Measurements from ENCODE around the gene GPD1L. TPM values are rescaled to one million over a fixed set of nuclear protein-coding genes. Genes with fewer than 3 reads are reported as not detected.
"Not testable (repeated sequence)": the region's sequence is repeated elsewhere in the genome, so short reads cannot be mapped to it uniquely, and the experiment has no call there.

The GPD1L gene
- total RNA-seq, 1 experiment from 2014 or later = 9.3 TPM

DNA sequence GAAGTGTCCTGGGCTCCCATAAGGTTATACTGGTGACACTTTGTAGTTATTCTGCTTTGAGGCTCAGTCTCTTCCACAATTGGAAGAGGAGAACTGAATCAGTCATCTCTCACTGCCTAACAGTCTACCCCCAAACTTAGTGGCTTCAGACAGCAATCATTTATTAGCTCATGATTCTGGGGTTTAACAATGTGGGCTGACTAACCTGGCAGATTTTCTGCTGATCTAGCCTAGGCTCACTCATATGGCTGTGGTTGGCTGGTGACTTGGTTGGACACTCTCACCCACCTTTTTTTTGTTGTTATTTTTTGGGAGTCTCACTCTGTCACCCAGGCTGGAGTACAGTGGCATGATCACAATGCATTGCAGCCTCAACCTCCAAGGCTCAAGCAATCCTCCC, 7.1 kb downstream of the GPD1L start:
- H3K27me3 ChIP-seq (replicated peaks; ENCODE audit: control insufficient read depth, insufficient read depth, low read length) = no peaks in the 10 kb centered on the region
- no peak for DNase-seq
- H3K4me3 ChIP-seq (ENCODE audit: low read depth, low read length) = no peak overlapping the region
- no peak overlapping the region for H3K4me3 Mint-ChIP-seq (ENCODE audit: unreplicated experiment)
- intact Hi-C loops (cut with micrococcal nuclease; ENCODE audit: unreplicated experiment) = no loop called here
- H3K27me3 Mint-ChIP-seq (ENCODE audit: insufficient read depth, unreplicated experiment) = no peaks in the 10 kb centered on the region
- H3K36me3 ChIP-seq (ENCODE audit: control insufficient read depth, insufficient read depth, low read length) = no peaks in the 10 kb centered on the region
- H3K9me3 ChIP-seq = no peaks in the 10 kb centered on the region
- CTCF ChIA-PET = no interaction called here
- no TSS peak for BruUV-seq (replicated peaks)
- no peak overlapping the region for H3K27ac Mint-ChIP-seq (ENCODE audit: unreplicated experiment)
- peaks cover 13% of the 10 kb centered on the region for H3K4me1 ChIP-seq
- peaks cover 12% of the 10 kb centered on the region for H3K9me3 Mint-ChIP-seq (ENCODE audit: unreplicated experiment)
- peaks cover 18% of the 10 kb centered on the region for H3K4me1 Mint-ChIP-seq (ENCODE audit: low read depth, unreplicated experiment)
- POLR2A ChIA-PET = no interaction called here
- H3K36me3 Mint-ChIP-seq (ENCODE audit: insufficient read depth, unreplicated experiment) = no peaks in the 10 kb centered on the region
- TF ChIP-seq, protein P1, sequence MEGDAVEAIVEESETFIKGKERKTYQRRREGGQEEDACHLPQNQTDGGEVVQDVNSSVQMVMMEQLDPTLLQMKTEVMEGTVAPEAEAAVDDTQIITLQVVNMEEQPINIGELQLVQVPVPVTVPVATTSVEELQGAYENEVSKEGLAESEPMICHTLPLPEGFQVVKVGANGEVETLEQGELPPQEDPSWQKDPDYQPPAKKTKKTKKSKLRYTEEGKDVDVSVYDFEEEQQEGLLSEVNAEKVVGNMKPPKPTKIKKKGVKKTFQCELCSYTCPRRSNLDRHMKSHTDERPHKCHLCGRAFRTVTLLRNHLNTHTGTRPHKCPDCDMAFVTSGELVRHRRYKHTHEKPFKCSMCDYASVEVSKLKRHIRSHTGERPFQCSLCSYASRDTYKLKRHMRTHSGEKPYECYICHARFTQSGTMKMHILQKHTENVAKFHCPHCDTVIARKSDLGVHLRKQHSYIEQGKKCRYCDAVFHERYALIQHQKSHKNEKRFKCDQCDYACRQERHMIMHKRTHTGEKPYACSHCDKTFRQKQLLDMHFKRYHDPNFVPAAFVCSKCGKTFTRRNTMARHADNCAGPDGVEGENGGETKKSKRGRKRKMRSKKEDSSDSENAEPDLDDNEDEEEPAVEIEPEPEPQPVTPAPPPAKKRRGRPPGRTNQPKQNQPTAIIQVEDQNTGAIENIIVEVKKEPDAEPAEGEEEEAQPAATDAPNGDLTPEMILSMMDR (IDR thresholded peaks at IDR 0.05; ENCODE audit: insufficient read depth in 1 of 2, low read depth in 1 of 2, low read length in 1 of 2, severe bottlenecking in 1 of 2, unreplicated experiment in 1 of 2) = no peak

- Mint-ChIP-seq H3K36me3 (ENCODE audit: insufficient read depth, unreplicated experiment) (no peaks in the 10 kb centered on the region), H3K9me3 (ENCODE audit: unreplicated experiment) (peaks cover 12% of the 10 kb centered on the region), H3K4me1 (ENCODE audit: low read depth, unreplicated experiment) (peaks cover 18% of the 10 kb centered on the region), H3K4me3 (ENCODE audit: unreplicated experiment) (no peak overlapping the region), H3K27me3 (ENCODE audit: insufficient read depth, unreplicated experiment) (no peaks in the 10 kb centered on the region), H3K27ac (ENCODE audit: unreplicated experiment) (no peak overlapping the region)
- Histone ChIP-seq H3K9me3 (no peaks in the 10 kb centered on the region), H3K36me3 (ENCODE audit: control insufficient read depth, insufficient read depth, low read length) (no peaks in the 10 kb centered on the region), H3K4me3 (ENCODE audit: low read depth, low read length) (no peak overlapping the region), H3K4me1 (peaks cover 13% of the 10 kb centered on the region), H3K27me3 (replicated peaks; ENCODE audit: control insufficient read depth, insufficient read depth, low read length) (no peaks in the 10 kb centered on the region)
- ChIA-PET POLR2A (no interaction called here), CTCF (no interaction called here)
- DNase-seq = no peak
- intact Hi-C loops (cut with micrococcal nuclease; ENCODE audit: unreplicated experiment) = no loop called here
- TF ChIP-seq, protein P1 (IDR thresholded peaks at IDR 0.05; ENCODE audit: insufficient read depth in 1 of 2, low read depth in 1 of 2, low read length in 1 of 2, severe bottlenecking in 1 of 2, unreplicated experiment in 1 of 2) = no peak
- BruUV-seq (replicated peaks) = no TSS peak
Observed at GRCh38 chr3:32113981-32114545, 7.6 kb downstream of the GPD1L start.

DNA sequence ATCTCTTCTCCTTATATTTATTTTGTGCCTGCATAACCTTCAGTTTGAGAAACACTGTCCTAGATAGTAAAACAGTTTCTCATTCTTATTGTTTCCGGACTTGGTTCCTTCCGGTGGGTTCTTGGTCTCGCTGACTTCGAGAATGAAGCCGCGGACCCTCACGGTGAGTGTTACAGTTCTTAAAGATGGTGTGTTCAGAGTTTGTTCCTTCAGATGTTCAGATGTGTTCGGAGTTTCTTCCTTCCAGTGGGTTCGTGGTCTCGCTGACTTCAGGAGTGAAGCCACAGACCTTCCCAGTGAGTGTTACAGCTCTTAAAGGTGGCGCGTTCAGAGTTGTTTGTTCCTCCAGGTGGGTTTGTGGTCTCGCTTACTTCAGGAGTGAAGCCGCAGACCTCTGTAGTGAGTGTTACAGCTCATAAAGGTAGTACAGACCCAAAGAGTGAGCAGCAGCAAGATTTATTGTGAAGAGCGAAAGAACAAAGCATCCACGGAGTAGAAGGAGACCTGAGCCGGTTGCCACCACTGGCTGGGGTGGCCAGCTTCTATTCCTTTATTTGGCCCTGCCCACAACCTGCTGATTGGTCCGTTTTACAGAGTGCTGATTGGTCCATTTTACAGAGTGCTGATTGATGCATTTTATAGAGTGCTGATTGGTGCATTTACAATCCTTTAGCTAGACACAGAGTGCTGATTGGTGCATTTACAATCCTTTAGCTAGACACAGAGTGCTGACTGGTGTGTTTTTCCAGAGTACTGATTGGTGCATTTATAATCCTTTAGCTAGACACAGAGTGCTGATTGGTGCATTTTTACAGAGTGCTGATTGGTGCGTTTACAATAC, 8.3 kb downstream of the GPD1L start:
- H3K36me3 Mint-ChIP-seq (ENCODE audit: insufficient read depth, unreplicated experiment) = not testable (repeated sequence)
- H3K9me3 Mint-ChIP-seq (ENCODE audit: unreplicated experiment) = peaks cover 12% of the 10 kb centered on the region
- peaks cover 18% of the 10 kb centered on the region for H3K4me1 Mint-ChIP-seq (ENCODE audit: low read depth, unreplicated experiment)

More for the DNA sequence above, 8.3 kb downstream of the GPD1L start:
- H3K27me3 ChIP-seq (replicated peaks; ENCODE audit: control insufficient read depth, insufficient read depth, low read length); H3K36me3 ChIP-seq (ENCODE audit: control insufficient read depth, insufficient read depth, low read length); intact Hi-C loops (cut with micrococcal nuclease; ENCODE audit: unreplicated experiment); CTCF ChIA-PET; H3K4me3 Mint-ChIP-seq (ENCODE audit: unreplicated experiment); BruUV-seq (replicated peaks); H3K4me3 ChIP-seq (ENCODE audit: low read depth, low read length); H3K27ac Mint-ChIP-seq (ENCODE audit: unreplicated experiment); H3K27me3 Mint-ChIP-seq (ENCODE audit: insufficient read depth, unreplicated experiment); H3K9me3 ChIP-seq; DNase-seq: not testable (repeated sequence)
- peaks cover 13% of the 10 kb centered on the region for H3K4me1 ChIP-seq
- POLR2A ChIA-PET = interaction anchor here (0.5 kb wide), 1 partner anchor 143 kb away, joined by 3 read pairs; no protein-coding TSS in a partner anchor

Data from Caco-2 (cell line).